ENCODE measurements around the gene TSPEAR. TPM values are rescaled to one million over a fixed set of nuclear protein-coding genes. Genes with fewer than 3 reads are reported as not detected.
A peak's percentile ranks its signal among the peaks of the same experiment; 100 is the strongest.

TSPEAR gene
- total RNA-seq, 1 donor from 2014 or later = not detected

GRCh38 chr21:44572959-44573583 lies 138.3 kb downstream of the TSPEAR start:
- Mint-ChIP-seq H3K27me3 (no peaks in the 10 kb centered on the region), H3K36me3 (ENCODE audit: insufficient read depth) (no peaks in the 10 kb centered on the region), H3K4me3 (ENCODE audit: low read depth) (no peak overlapping the region), H3K4me1 (ENCODE audit: low read depth) (peaks cover 3% of the 10 kb centered on the region), H3K27ac (peak overlapping the region; percentile 51), H3K9me3 (ENCODE audit: low read depth) (peaks cover 21% of the 10 kb centered on the region)
- no peak for DNase-seq (ENCODE audit: low spot score, unreplicated experiment)
- TF ChIP-seq CTCF (IDR thresholded peaks at IDR 0.05; ENCODE audit: unreplicated experiment) = no peak

GRCh38 chr21:44571844-44572782 lies 139.3 kb downstream of the TSPEAR start:
- H3K9me3 Mint-ChIP-seq (ENCODE audit: low read depth) = peaks cover 15% of the 10 kb centered on the region
- no peak overlapping the region for H3K27ac Mint-ChIP-seq
- no peaks in the 10 kb centered on the region for H3K27me3 Mint-ChIP-seq
- no peak for DNase-seq (ENCODE audit: low spot score, unreplicated experiment)
- no peak for TF ChIP-seq CTCF (IDR thresholded peaks at IDR 0.05; ENCODE audit: unreplicated experiment)
- peaks cover 3% of the 10 kb centered on the region for H3K4me1 Mint-ChIP-seq (ENCODE audit: low read depth)
- no peaks in the 10 kb centered on the region for H3K36me3 Mint-ChIP-seq (ENCODE audit: insufficient read depth)
- H3K4me3 Mint-ChIP-seq (ENCODE audit: low read depth) = no peak overlapping the region

- no peak for TF ChIP-seq CTCF (IDR thresholded peaks at IDR 0.05; ENCODE audit: unreplicated experiment)
- no peak overlapping the region for H3K27ac Mint-ChIP-seq
- no peaks in the 10 kb centered on the region for H3K27me3 Mint-ChIP-seq
- H3K36me3 Mint-ChIP-seq (ENCODE audit: insufficient read depth) = no peaks in the 10 kb centered on the region
- H3K4me3 Mint-ChIP-seq (ENCODE audit: low read depth) = no peak overlapping the region
- no peak for DNase-seq (ENCODE audit: low spot score, unreplicated experiment)
- H3K9me3 Mint-ChIP-seq (ENCODE audit: low read depth) = peaks cover 10% of the 10 kb centered on the region
- H3K4me1 Mint-ChIP-seq (ENCODE audit: low read depth) = peaks cover 3% of the 10 kb centered on the region
Observed at GRCh38 chr21:44571296-44571695, 140.1 kb downstream of the TSPEAR start.

GRCh38 chr21:44569861-44570517 lies 141.4 kb downstream of the TSPEAR start:
- H3K27ac Mint-ChIP-seq = no peak overlapping the region

More at GRCh38 chr21:44569861-44570517, 141.4 kb downstream of the TSPEAR start:
- TF ChIP-seq CTCF (IDR thresholded peaks at IDR 0.05; ENCODE audit: unreplicated experiment) = no peak
- no peak overlapping the region for H3K4me3 Mint-ChIP-seq (ENCODE audit: low read depth)
- H3K36me3 Mint-ChIP-seq (ENCODE audit: insufficient read depth) = no peaks in the 10 kb centered on the region
- H3K9me3 Mint-ChIP-seq (ENCODE audit: low read depth) = peaks cover 10% of the 10 kb centered on the region
- no peaks in the 10 kb centered on the region for H3K27me3 Mint-ChIP-seq
- DNase-seq (ENCODE audit: low spot score, unreplicated experiment) = no peak
- H3K4me1 Mint-ChIP-seq (ENCODE audit: low read depth) = peaks cover 3% of the 10 kb centered on the region
